ENCODE data around the gene AHCY. TPM values are rescaled to one million over a fixed set of nuclear protein-coding genes. Genes with fewer than 3 reads are reported as not detected.

AHCY gene
- total and polyA plus RNA-seq, 2 of the 4 experiments (the other 2 are of a cell fraction): 138 to 210 TPM

DNA sequence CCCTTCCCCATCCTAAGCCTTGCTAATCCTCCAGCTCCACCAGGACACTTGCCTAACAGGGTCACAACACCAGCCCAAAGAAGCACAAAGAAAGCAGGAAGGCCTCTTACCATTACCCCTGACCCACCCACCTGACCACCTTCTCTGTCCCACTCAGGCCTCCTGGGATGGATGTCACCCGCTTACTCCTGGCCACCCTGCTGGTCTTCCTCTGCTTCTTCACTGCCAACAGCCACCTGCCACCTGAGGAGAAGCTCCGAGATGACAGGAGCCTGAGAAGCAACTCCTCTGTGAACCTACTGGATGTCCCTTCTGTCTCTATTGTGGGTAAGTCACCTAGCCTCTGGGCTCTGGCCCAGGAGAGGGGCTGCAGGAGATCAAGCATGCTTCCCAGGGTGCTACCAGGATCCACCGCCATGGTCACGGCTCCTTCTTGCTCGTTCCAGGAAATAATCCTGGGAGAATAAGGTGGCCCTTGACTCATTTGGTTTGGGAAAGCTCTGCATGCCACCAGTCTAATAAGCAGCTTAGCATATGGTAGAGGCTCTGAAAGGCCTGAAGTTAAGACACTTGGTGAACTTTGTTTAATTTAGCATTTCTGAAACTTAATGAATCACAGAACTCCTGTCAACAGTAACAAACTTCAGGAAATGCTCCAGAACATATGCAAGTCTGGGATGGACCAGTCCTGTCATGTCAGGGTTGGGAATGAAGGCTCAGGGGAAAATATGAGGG, 42.8 kb downstream of the AHCY start (continued):
- no peak for TF ChIP-seq SMC3 (IDR thresholded peaks at IDR 0.05; ENCODE audit: low read depth, low read length)

DNA sequence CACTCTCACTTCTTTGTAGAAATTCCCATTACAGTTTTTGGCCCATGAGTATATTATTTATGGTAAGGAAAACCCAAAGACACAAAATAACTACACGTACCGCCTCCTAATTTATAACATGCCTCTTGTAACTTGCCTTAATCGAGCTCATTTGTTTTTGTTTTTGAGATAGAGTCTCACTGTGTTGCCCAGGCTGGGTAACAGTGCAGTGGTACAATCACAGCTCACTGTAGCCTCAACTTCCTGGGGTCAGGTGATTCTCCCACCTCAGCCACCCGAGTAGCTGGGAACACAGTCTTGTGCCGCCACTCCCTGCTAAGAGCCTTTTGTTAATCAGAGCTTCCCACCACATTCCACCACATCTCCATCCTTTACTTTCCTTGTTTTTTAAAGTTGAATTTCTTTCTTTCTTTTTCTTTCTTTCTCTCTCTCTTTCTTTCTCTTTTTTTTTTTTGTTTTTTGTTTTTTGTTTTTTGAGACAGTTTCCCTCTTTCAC, 46.5 kb downstream of the AHCY start:
- BruUV-seq (replicated peaks): no TSS peak
- Histone ChIP-seq H2AK5ac (ENCODE audit: low read depth, low read length) (no peak overlapping the region), H3K4me1 (ENCODE audit: control insufficient read depth, insufficient read depth, low read length) (peaks cover 7% of the 10 kb centered on the region), H3K79me1 (ENCODE audit: low read depth in 1 of 2, low read length in 2 of 2) (no peaks in the 10 kb centered on the region), H3K9ac (ENCODE audit: low read depth, low read length) (no peak overlapping the region), H4K8ac (ENCODE audit: low read depth in 2 of 2, low read length in 2 of 2) (no peak overlapping the region), H3K14ac (replicated peaks; ENCODE audit: low read depth, low read length) (no peak overlapping the region), H3K23ac (ENCODE audit: low read depth, low read length) (no peak overlapping the region), H3K27me3 (ENCODE audit: control insufficient read depth, insufficient read depth, low read length) (no peaks in the 10 kb centered on the region), H4K5ac (ENCODE audit: low read depth, low read length) (no peak overlapping the region), H4K20me1 (ENCODE audit: insufficient read depth, low read length) (no peaks in the 10 kb centered on the region), H2BK20ac (ENCODE audit: low read depth, low read length) (no peak overlapping the region), H3K4ac (ENCODE audit: low read depth, low read length) (no peak overlapping the region), H3K9me3 (ENCODE audit: control insufficient read depth, insufficient read depth, low read length) (no peaks in the 10 kb centered on the region), H3K4me3 (ENCODE audit: insufficient read depth, low read depth, low read length) (no peak overlapping the region), H2BK15ac (ENCODE audit: low read depth, low read length) (no peak overlapping the region), H4K91ac (ENCODE audit: insufficient read depth, low read depth, low read length) (no peak overlapping the region), H2AK9ac (replicated peaks; ENCODE audit: low read depth, low read length, poor library complexity) (no peak overlapping the region), H2AFZ (replicated peaks; ENCODE audit: low read length, poor library complexity) (no peak overlapping the region), H3K36me3 (ENCODE audit: control insufficient read depth, insufficient read depth, low read length) (no peaks in the 10 kb centered on the region), H3K56ac (ENCODE audit: extremely low read depth, insufficient read depth, low read length) (no peak overlapping the region), H2BK5ac (ENCODE audit: low read depth, low read length, poor library complexity, severe bottlenecking) (no peak overlapping the region), H3K9me1 (ENCODE audit: insufficient read depth, low read length) (peaks cover 5% of the 10 kb centered on the region; the same call in 1 of the 2 replicates), H3K4me2 (ENCODE audit: low read depth, low read length) (no peak overlapping the region), H3K27ac (ENCODE audit: insufficient read depth, low read length) (no peak overlapping the region), H2BK120ac (ENCODE audit: low read depth, low read length) (no peak overlapping the region), H3K18ac (ENCODE audit: low read depth, low read length) (no peak overlapping the region)
- POLR2A ChIA-PET (ENCODE audit: unreplicated experiment): no interaction called here
- 50% methylated on average over 1 of the region's 5 CpGs; no CpG with 5 or more reads in 1 of the 2 experiments for WGBS, 2 experiments (ENCODE audit: extremely low coverage in 2 of 2, insufficient read length in 1 of 2)
- dilution Hi-C loops (cut with HindIII; ENCODE audit: low sequenced_read_pairs, unreplicated experiment) (no loop called here), in situ Hi-C loops (cut with MboI; ENCODE audit: low sequenced_read_pairs) (no loop called here), intact Hi-C loops (cut with micrococcal nuclease) (no loop called here)
- CTCF ChIA-PET: interaction anchor here (1.3 kb wide), 1 partner anchor 66 kb away, joined by 4 read pairs; no protein-coding TSS in a partner anchor
- ATAC-seq (ENCODE audit: low read depth) (no peak), DNase-seq (no peak)
- TF ChIP-seq BHLHE40 (IDR thresholded peaks at IDR 0.05; ENCODE audit: low read depth, low read length): no peak
- TF ChIP-seq, protein P1, sequence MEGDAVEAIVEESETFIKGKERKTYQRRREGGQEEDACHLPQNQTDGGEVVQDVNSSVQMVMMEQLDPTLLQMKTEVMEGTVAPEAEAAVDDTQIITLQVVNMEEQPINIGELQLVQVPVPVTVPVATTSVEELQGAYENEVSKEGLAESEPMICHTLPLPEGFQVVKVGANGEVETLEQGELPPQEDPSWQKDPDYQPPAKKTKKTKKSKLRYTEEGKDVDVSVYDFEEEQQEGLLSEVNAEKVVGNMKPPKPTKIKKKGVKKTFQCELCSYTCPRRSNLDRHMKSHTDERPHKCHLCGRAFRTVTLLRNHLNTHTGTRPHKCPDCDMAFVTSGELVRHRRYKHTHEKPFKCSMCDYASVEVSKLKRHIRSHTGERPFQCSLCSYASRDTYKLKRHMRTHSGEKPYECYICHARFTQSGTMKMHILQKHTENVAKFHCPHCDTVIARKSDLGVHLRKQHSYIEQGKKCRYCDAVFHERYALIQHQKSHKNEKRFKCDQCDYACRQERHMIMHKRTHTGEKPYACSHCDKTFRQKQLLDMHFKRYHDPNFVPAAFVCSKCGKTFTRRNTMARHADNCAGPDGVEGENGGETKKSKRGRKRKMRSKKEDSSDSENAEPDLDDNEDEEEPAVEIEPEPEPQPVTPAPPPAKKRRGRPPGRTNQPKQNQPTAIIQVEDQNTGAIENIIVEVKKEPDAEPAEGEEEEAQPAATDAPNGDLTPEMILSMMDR (conservative IDR thresholded peaks at IDR 0.05; ENCODE audit: low read depth, low read length): no peak
- TF ChIP-seq MXI1 (IDR thresholded peaks at IDR 0.05; ENCODE audit: borderline replicate concordance, low read depth, low read length): no peak
- TF ChIP-seq MAZ (IDR thresholded peaks at IDR 0.05; ENCODE audit: borderline replicate concordance, low read depth, low read length): no peak
- TF ChIP-seq, protein P2, sequence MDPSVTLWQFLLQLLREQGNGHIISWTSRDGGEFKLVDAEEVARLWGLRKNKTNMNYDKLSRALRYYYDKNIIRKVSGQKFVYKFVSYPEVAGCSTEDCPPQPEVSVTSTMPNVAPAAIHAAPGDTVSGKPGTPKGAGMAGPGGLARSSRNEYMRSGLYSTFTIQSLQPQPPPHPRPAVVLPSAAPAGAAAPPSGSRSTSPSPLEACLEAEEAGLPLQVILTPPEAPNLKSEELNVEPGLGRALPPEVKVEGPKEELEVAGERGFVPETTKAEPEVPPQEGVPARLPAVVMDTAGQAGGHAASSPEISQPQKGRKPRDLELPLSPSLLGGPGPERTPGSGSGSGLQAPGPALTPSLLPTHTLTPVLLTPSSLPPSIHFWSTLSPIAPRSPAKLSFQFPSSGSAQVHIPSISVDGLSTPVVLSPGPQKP (IDR thresholded peaks at IDR 0.05; ENCODE audit: borderline replicate concordance, low read depth, low read length): no peak
- no peak for TF ChIP-seq RCOR1 (IDR thresholded peaks at IDR 0.05; ENCODE audit: insufficient replicate concordance, low read length)
- TF ChIP-seq CHD1 (IDR thresholded peaks at IDR 0.05; ENCODE audit: low read depth, low read length): no peak
- TF ChIP-seq CEBPB (IDR thresholded peaks at IDR 0.05; ENCODE audit: low read depth, low read length): no peak
- no peak for TF ChIP-seq NFE2L2 (IDR thresholded peaks at IDR 0.05; ENCODE audit: low read depth, low read length)
- TF ChIP-seq RFX5 (IDR thresholded peaks at IDR 0.05; ENCODE audit: low read depth, low read length): no peak
- no peak for TF ChIP-seq RAD21 (IDR thresholded peaks at IDR 0.05; ENCODE audit: low read length)
- TF ChIP-seq MAFK (IDR thresholded peaks at IDR 0.05; ENCODE audit: low read depth, low read length): no peak

Measured in IMR-90 (cell line).